NCI-H1417 treated with DMSO at 0.1 percent for 48 hours (cell line): ENCODE measurements around the gene LSM14A.

Experiments used
- DNase-seq: peaks from one replicate; lab custom pipeline; 2025; lab: John Stamatoyannopoulos, UW

Gene LSM14A

GRCh38 chr19:34255546-34255945 lies 83.2 kb downstream of the LSM14A start:
- no peak for DNase-seq

GRCh38 chr19:34256835-34257558 lies 84.7 kb downstream of the LSM14A start:
- DNase-seq: no peak

- DNase-seq: no peak
Measured at GRCh38 chr19:34257559-34257924, 85.2 kb downstream of the LSM14A start.

- DNase-seq: no peak
Measured at GRCh38 chr19:34259367-34260095, 87.2 kb downstream of the LSM14A start.

GRCh38 chr19:34260771-34261173 lies 88.5 kb downstream of the LSM14A start:
- DNase-seq: no peak

- DNase-seq: no peak
Measured at GRCh38 chr19:34261334-34262109, 89.2 kb downstream of the LSM14A start.

GRCh38 chr19:34263745-34264237 lies 91.5 kb downstream of the LSM14A start:
- no peak for DNase-seq

GRCh38 chr19:34265221-34265650 lies 92.9 kb downstream of the LSM14A start:
- no peak for DNase-seq

GRCh38 chr19:34269081-34269480 lies 96.8 kb downstream of the LSM14A start:
- no peak for DNase-seq

- DNase-seq: no peak
Measured at GRCh38 chr19:34269489-34269888, 97.2 kb downstream of the LSM14A start.

GRCh38 chr19:34269968-34270621 lies 97.8 kb downstream of the LSM14A start:
- DNase-seq: peak; percentile 22

GRCh38 chr19:34273121-34273520 lies 100.8 kb downstream of the LSM14A start:
- no peak for DNase-seq

GRCh38 chr19:34274284-34274826 lies 102.1 kb downstream of the LSM14A start:
- no peak for DNase-seq

- no peak for DNase-seq
Measured at GRCh38 chr19:34274827-34275625, 102.7 kb downstream of the LSM14A start.

GRCh38 chr19:34275705-34276104 lies 103.4 kb downstream of the LSM14A start:
- no peak for DNase-seq

- no peak for DNase-seq
Measured at GRCh38 chr19:34276614-34277013, 104.3 kb downstream of the LSM14A start.

GRCh38 chr19:34277244-34277643 lies 104.9 kb downstream of the LSM14A start:
- DNase-seq: no peak

- DNase-seq: no peak
Measured at GRCh38 chr19:34278783-34279182, 106.5 kb downstream of the LSM14A start.
